Upper lobe of right lung (tissue), 1 donor: ENCODE results near the gene TRABD2B. TPM values are rescaled to one million over a fixed set of nuclear protein-coding genes. Genes with fewer than 3 reads are reported as not detected.

ENCODE experiments used
- ATAC-seq: fragments of 200-7000 bp; cut with Tn5 transposase; one replicate; pipeline ENCODE4 v1.9.1; 2020; ENCODE audit warnings: mild to moderate bottlenecking, moderate library complexity
- DNase-seq: peaks from one replicate; pipeline ENCODE4 v3.0.0-alpha.2; 2020
- H3K27ac ChIP-seq: fragments of 200-600 bp; one replicate; pipeline ENCODE4 v1.8.0; 2022
- H3K27me3 ChIP-seq: fragments of 200-600 bp; one replicate; pipeline ENCODE4 v1.8.0; 2022; ENCODE audit warnings: mild to moderate bottlenecking
- H3K36me3 ChIP-seq: fragments of 200-600 bp; one replicate; pipeline ENCODE4 v1.8.0; 2022
- H3K4me1 ChIP-seq: fragments of 200-600 bp; one replicate; pipeline ENCODE4 v1.8.0; 2022
- H3K4me3 ChIP-seq: fragments of 200-600 bp; one replicate; pipeline ENCODE4 v1.8.0; 2022; ENCODE audit warnings: mild to moderate bottlenecking
- H3K9me3 ChIP-seq: fragments of 200-600 bp; one replicate; pipeline ENCODE4 v1.8.0; 2022
- CTCF ChIP-seq: fragments of 200-600 bp; IDR thresholded peaks from one replicate; pipeline ENCODE4 v1.8.0; 2022; ENCODE audit warnings: antibody characterized with exemption
- intact Hi-C: fragments of 100-400 bp; cut with DNase I; formaldehyde crosslinking; loops from one replicate; pipeline ENCODE4 v1.11.0; 2022
- total RNA-seq: library from RNA; stranded (reverse); fragmentation: NEBNext Ultra II Directional; extraction: Animal tissue kit (Norgen Biotek cat#: 25700); gene quantifications from one replicate; pipeline ENCODE4 v1.2.1, GENCODE V29; 2021
- donor health status: DM: no; HTN: yes; CAD: no; lungs with severe emphysema.

The TRABD2B gene
- total RNA-seq, 1 donor from 2014 or later: 1.2 TPM

GRCh38 chr1:47786316-47786715, 210.9 kb downstream of the TRABD2B start:
- Histone ChIP-seq H3K4me1 (peaks cover 23% of the 10 kb centered on the region), H3K27me3 (no peaks in the 10 kb centered on the region), H3K4me3 (no peak overlapping the region), H3K9me3 (no peaks in the 10 kb centered on the region), H3K27ac (no peak overlapping the region), H3K36me3 (no peaks in the 10 kb centered on the region)
- no peak for DNase-seq
- ATAC-seq: no peak
- intact Hi-C loops: no loop called here
- no peak for TF ChIP-seq CTCF

GRCh38 chr1:47785561-47786271, 211.5 kb downstream of the TRABD2B start:
- no peak overlapping the region for H3K4me3 ChIP-seq
- H3K27me3 ChIP-seq: no peaks in the 10 kb centered on the region
- TF ChIP-seq CTCF: peak; percentile 14
- DNase-seq (no peak), ATAC-seq (no peak)
- no peak overlapping the region for H3K27ac ChIP-seq
- peaks cover 23% of the 10 kb centered on the region for H3K4me1 ChIP-seq
- intact Hi-C loops: no loop called here
- H3K9me3 ChIP-seq: no peaks in the 10 kb centered on the region
- H3K36me3 ChIP-seq: no peaks in the 10 kb centered on the region

GRCh38 chr1:47785118-47785517, 212.1 kb downstream of the TRABD2B start:
- ATAC-seq (no peak), DNase-seq (no peak)
- Histone ChIP-seq H3K27ac (no peak overlapping the region), H3K4me3 (no peak overlapping the region), H3K36me3 (no peaks in the 10 kb centered on the region), H3K9me3 (no peaks in the 10 kb centered on the region), H3K27me3 (no peaks in the 10 kb centered on the region), H3K4me1 (peaks cover 23% of the 10 kb centered on the region)
- no peak for TF ChIP-seq CTCF
- intact Hi-C loops: no loop called here

GRCh38 chr1:47784497-47784822, 212.7 kb downstream of the TRABD2B start:
- no peak for TF ChIP-seq CTCF
- peaks cover 23% of the 10 kb centered on the region for H3K4me1 ChIP-seq
- intact Hi-C loops: no loop called here
- H3K27ac ChIP-seq: no peak overlapping the region
- no peaks in the 10 kb centered on the region for H3K9me3 ChIP-seq
- DNase-seq: no peak
- ATAC-seq: no peak
- no peaks in the 10 kb centered on the region for H3K36me3 ChIP-seq
- H3K4me3 ChIP-seq: no peak overlapping the region
- H3K27me3 ChIP-seq: no peaks in the 10 kb centered on the region

- TF ChIP-seq CTCF: no peak
- intact Hi-C loops: no loop called here
- H3K4me3 ChIP-seq: no peak overlapping the region
- ATAC-seq (no peak), DNase-seq (no peak)
- peaks cover 23% of the 10 kb centered on the region for H3K4me1 ChIP-seq
- no peaks in the 10 kb centered on the region for H3K27me3 ChIP-seq
- H3K36me3 ChIP-seq: no peaks in the 10 kb centered on the region
- H3K27ac ChIP-seq: no peak overlapping the region
- no peaks in the 10 kb centered on the region for H3K9me3 ChIP-seq
Measured at GRCh38 chr1:47783638-47784496, 213.3 kb downstream of the TRABD2B start.
